HepG2 (cell line): ENCODE results near the gene MGLL. TPM values are rescaled to one million over a fixed set of nuclear protein-coding genes. Genes with fewer than 3 reads are reported as not detected.

Experiments used
- GTF2F1 ChIP-seq: fragments of 150-350 bp; IDR thresholded peaks from 2 replicates; pipeline ENCODE4 v1.6.1; 2014; ENCODE audit warnings: low read length
- HOXA5 ChIP-seq: sonication (generic); formaldehyde crosslinking; IDR thresholded peaks from 2 replicates; pipeline ENCODE4 v1.4.0; 2020; ENCODE audit warnings: missing genetic modification reagents
- JARID2 ChIP-seq: sonication (generic); formaldehyde crosslinking; IDR thresholded peaks from 2 replicates; pipeline ENCODE4 v1.8.1; 2023; ENCODE audit warnings: missing genetic modification reagents, inconsistent platforms; ENCODE audit not compliant: insufficient replicate concordance
- NCOA1 ChIP-seq: sonication (generic); formaldehyde crosslinking; IDR thresholded peaks from 2 replicates; pipeline ENCODE4 v1.9.0; 2021; ENCODE audit warnings: missing genetic modification reagents
- TCF12 ChIP-seq, 2 experiments: fragments of 450-650 bp in 1 of 2; sonication (generic) in 1 of 2; formaldehyde crosslinking in 1 of 2; IDR thresholded peaks; 2 replicates each; pipeline versions ENCODE4 v1.6.1 to v1.8.0; 2017 to 2022; ENCODE audit warnings: antibody characterized with exemption in 1 of 2, mild to moderate bottlenecking in 1 of 2, missing genetic modification reagents in 1 of 2, moderate library complexity in 1 of 2
- ZIK1 ChIP-seq: sonication (generic); formaldehyde crosslinking; IDR thresholded peaks from 2 replicates; pipeline ENCODE4 v1.5.0; 2020; ENCODE audit warnings: mild to moderate bottlenecking, low read depth, missing genetic modification reagents, borderline replicate concordance
- ZNF432 ChIP-seq: sonication (generic); formaldehyde crosslinking; IDR thresholded peaks from 2 replicates; pipeline ENCODE4 v1.5.0; 2020; ENCODE audit warnings: missing genetic modification reagents, mild to moderate bottlenecking, borderline replicate concordance
- ZNF460 ChIP-seq: sonication (generic); formaldehyde crosslinking; IDR thresholded peaks from 2 replicates; pipeline ENCODE4 v1.5.1; 2020; ENCODE audit warnings: missing genetic modification reagents, mild to moderate bottlenecking, borderline replicate concordance
- ZNF652 ChIP-seq: IDR thresholded peaks from 2 replicates; pipeline ENCODE4 v1.6.1; 2016; ENCODE audit warnings: low read depth, borderline replicate concordance
- ZNF772 ChIP-seq: sonication (generic); formaldehyde crosslinking; IDR thresholded peaks from 2 replicates; pipeline ENCODE4 v1.5.0; 2020; ENCODE audit warnings: mild to moderate bottlenecking, missing genetic modification reagents
- ZNF781 ChIP-seq: sonication (generic); formaldehyde crosslinking; IDR thresholded peaks from 2 replicates; pipeline ENCODE4 v1.5.1; 2020; ENCODE audit warnings: borderline replicate concordance, mild to moderate bottlenecking, missing genetic modification reagents; ENCODE audit errors: not compliant biosample characterization
- polyA plus RNA-seq, 8 experiments: library from polyadenylated mRNA; depleted of rRNA in 3 of 8; stranded (reverse) in 7 of 8; unstranded in 1 of 8; fragments of >200 nt; fragmentation: Illumina TruSeq in 4 of 8; extraction: Trizol in 4 of 8; gene quantifications; 2 replicates each; pipeline versions ENCODE4 v1.2.1 to v1.2.3, GENCODE V29; 2011 to 2016; ENCODE audit warnings: low read depth in 4 of 8, missing spikeins in 1 of 8, mixed read lengths in 1 of 8; ENCODE audit not compliant: insufficient read depth in 1 of 8
- total RNA-seq, 5 experiments: library from RNA; depleted of rRNA; stranded (reverse); fragments of >200 nt; fragmentation: Illumina TruSeq; extraction: Trizol; gene quantifications; 2 replicates each; pipeline ENCODE4 v1.2.3, GENCODE V29; 2016; ENCODE audit warnings: low read depth in 1 of 5
- TF ChIP-seq, protein P1 (sequence below): sonication (generic); formaldehyde crosslinking; IDR thresholded peaks from 2 replicates; pipeline ENCODE4 v1.5.0; 2020; ENCODE audit warnings: missing genetic modification reagents, mild to moderate bottlenecking, borderline replicate concordance
- TF ChIP-seq, protein P2 (sequence below): sonication (generic); formaldehyde crosslinking; IDR thresholded peaks from 2 replicates; pipeline ENCODE4 v1.4.0; 2020; ENCODE audit warnings: missing genetic modification reagents
- TF ChIP-seq, protein P3 (sequence below): sonication (generic); formaldehyde crosslinking; IDR thresholded peaks from 2 replicates; pipeline ENCODE4 v1.4.0; 2020; ENCODE audit warnings: missing genetic modification reagents, mild to moderate bottlenecking, borderline replicate concordance

The MGLL gene
- total and polyA plus RNA-seq, 2 of the 13 experiments (the other 11 are each of a cell fraction or from before 2014, with no cell fraction given): not detected

DNA sequence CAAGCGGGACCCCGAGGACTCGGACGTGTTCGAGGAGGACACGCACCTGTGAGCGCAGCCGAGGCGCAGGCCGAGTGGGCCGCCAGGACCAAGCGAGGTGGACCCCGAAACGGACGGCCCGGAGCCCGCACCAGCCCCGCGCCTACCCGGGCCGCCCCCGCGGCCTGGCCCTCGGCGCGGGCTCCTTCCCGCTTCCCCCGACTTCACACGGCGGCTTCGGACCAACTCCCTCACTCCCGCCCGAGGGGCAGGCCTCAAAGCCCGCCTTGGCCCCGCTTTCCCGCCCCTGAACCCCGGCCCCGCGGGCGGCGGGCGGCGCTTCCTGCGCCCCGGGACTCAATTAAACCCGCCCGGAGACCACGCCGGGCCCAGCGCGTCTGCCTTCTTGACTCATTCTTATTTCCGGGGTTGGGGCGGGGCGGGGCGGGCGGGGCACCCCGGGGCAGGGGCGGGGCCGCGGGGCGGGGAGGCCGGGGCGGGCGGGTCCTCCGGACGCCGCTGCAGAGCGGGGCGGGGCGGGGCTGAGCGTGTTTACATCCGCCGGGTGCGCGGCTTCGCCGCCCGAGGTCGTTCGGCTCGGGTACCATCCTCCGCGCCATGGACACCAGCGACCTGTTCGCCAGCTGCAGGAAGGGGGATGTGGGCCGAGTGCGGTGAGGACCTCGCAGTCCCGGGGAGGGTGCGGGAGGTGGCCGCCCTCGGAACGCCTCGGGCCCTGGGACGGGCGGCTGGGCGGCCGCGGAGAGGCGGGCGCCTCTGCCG lies 149.7 kb downstream of the MGLL start, which contains the start of gene ABTB1 (continued):
- TF ChIP-seq GTF2F1 (no peak), JARID2 (no peak), NCOA1 (CRISPR knock-in tag) (no peak), ZNF772 (CRISPR knock-in tag) (no peak), HOXA5 (CRISPR knock-in tag) (peak; percentile 7; the same call in 1 of the 2 replicates), ZNF652 (no peak), ZNF432 (CRISPR knock-in tag) (no peak), ZIK1 (CRISPR knock-in tag) (no peak), TCF12 (IDR thresholded peaks at IDR 0.05) (no peak), TCF12 (CRISPR knock-in tag; IDR thresholded peaks at IDR 0.05) (no peak), ZNF781 (CRISPR knock-in tag) (no peak), ZNF460 (CRISPR knock-in tag) (no peak)
- TF ChIP-seq, protein P1, sequence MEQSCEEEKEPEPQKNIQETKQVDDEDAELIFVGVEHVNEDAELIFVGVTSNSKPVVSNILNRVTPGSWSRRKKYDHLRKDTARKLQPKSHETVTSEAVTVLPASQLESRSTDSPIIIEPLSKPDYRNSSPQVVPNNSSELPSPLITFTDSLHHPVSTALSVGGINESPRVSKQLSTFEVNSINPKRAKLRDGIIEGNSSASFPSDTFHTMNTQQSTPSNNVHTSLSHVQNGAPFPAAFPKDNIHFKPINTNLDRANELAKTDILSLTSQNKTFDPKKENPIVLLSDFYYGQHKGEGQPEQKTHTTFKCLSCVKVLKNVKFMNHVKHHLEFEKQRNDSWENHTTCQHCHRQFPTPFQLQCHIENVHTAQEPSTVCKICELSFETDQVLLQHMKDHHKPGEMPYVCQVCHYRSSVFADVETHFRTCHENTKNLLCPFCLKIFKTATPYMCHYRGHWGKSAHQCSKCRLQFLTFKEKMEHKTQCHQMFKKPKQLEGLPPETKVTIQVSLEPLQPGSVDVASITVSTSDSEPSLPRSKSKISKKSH (CRISPR knock-in tag): no peak
- TF ChIP-seq, protein P2, sequence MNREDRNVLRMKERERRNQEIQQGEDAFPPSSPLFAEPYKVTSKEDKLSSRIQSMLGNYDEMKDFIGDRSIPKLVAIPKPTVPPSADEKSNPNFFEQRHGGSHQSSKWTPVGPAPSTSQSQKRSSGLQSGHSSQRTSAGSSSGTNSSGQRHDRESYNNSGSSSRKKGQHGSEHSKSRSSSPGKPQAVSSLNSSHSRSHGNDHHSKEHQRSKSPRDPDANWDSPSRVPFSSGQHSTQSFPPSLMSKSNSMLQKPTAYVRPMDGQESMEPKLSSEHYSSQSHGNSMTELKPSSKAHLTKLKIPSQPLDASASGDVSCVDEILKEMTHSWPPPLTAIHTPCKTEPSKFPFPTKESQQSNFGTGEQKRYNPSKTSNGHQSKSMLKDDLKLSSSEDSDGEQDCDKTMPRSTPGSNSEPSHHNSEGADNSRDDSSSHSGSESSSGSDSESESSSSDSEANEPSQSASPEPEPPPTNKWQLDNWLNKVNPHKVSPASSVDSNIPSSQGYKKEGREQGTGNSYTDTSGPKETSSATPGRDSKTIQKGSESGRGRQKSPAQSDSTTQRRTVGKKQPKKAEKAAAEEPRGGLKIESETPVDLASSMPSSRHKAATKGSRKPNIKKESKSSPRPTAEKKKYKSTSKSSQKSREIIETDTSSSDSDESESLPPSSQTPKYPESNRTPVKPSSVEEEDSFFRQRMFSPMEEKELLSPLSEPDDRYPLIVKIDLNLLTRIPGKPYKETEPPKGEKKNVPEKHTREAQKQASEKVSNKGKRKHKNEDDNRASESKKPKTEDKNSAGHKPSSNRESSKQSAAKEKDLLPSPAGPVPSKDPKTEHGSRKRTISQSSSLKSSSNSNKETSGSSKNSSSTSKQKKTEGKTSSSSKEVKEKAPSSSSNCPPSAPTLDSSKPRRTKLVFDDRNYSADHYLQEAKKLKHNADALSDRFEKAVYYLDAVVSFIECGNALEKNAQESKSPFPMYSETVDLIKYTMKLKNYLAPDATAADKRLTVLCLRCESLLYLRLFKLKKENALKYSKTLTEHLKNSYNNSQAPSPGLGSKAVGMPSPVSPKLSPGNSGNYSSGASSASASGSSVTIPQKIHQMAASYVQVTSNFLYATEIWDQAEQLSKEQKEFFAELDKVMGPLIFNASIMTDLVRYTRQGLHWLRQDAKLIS: no peak
- TF ChIP-seq, protein P3, sequence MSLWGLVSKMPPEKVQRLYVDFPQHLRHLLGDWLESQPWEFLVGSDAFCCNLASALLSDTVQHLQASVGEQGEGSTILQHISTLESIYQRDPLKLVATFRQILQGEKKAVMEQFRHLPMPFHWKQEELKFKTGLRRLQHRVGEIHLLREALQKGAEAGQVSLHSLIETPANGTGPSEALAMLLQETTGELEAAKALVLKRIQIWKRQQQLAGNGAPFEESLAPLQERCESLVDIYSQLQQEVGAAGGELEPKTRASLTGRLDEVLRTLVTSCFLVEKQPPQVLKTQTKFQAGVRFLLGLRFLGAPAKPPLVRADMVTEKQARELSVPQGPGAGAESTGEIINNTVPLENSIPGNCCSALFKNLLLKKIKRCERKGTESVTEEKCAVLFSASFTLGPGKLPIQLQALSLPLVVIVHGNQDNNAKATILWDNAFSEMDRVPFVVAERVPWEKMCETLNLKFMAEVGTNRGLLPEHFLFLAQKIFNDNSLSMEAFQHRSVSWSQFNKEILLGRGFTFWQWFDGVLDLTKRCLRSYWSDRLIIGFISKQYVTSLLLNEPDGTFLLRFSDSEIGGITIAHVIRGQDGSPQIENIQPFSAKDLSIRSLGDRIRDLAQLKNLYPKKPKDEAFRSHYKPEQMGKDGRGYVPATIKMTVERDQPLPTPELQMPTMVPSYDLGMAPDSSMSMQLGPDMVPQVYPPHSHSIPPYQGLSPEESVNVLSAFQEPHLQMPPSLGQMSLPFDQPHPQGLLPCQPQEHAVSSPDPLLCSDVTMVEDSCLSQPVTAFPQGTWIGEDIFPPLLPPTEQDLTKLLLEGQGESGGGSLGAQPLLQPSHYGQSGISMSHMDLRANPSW: no peak
